Activated T-cell treated with anti-CD3 and anti-CD28 coated beads, Interleukin-2, amount 50 U/mL, for 1 hour (primary cell): ENCODE data around the gene CLASP2.

ENCODE experiments used
- DNase-seq: peaks from one replicate; pipeline ENCODE4 v3.0.0-alpha.2; 2020

Gene CLASP2

GRCh38 chr3:33629219-33629618 lies 88.8 kb downstream of the CLASP2 start:
- no peak for DNase-seq

GRCh38 chr3:33624756-33625155 lies 93.3 kb downstream of the CLASP2 start:
- DNase-seq, result no peak

GRCh38 chr3:33613041-33613440 lies 105.0 kb downstream of the CLASP2 start:
- DNase-seq, result no peak

GRCh38 chr3:33612607-33613006 lies 105.4 kb downstream of the CLASP2 start:
- no peak for DNase-seq

- DNase-seq, result no peak
Measured at GRCh38 chr3:33602829-33603228, 115.2 kb downstream of the CLASP2 start.

GRCh38 chr3:33597257-33597689 lies 120.8 kb downstream of the CLASP2 start:
- no peak for DNase-seq

- DNase-seq, result no peak
Measured at GRCh38 chr3:33592999-33593398, 125.1 kb downstream of the CLASP2 start.

GRCh38 chr3:33590541-33590940 lies 127.5 kb downstream of the CLASP2 start:
- no peak for DNase-seq

GRCh38 chr3:33586402-33586801 lies 131.7 kb downstream of the CLASP2 start:
- no peak for DNase-seq

- DNase-seq, result no peak
Measured at GRCh38 chr3:33582234-33582633, 135.8 kb downstream of the CLASP2 start.

GRCh38 chr3:33581666-33582065 lies 136.4 kb downstream of the CLASP2 start:
- no peak for DNase-seq

- no peak for DNase-seq
Measured at GRCh38 chr3:33579840-33580239, 138.2 kb downstream of the CLASP2 start.

GRCh38 chr3:33579178-33579510 lies 138.9 kb downstream of the CLASP2 start:
- no peak for DNase-seq

- no peak for DNase-seq
Measured at GRCh38 chr3:33578325-33579177, 139.5 kb downstream of the CLASP2 start.

GRCh38 chr3:33577588-33577987 lies 140.5 kb downstream of the CLASP2 start:
- no peak for DNase-seq

GRCh38 chr3:33577173-33577572 lies 140.9 kb downstream of the CLASP2 start:
- no peak for DNase-seq

GRCh38 chr3:33575311-33575710 lies 142.7 kb downstream of the CLASP2 start:
- no peak for DNase-seq

GRCh38 chr3:33557829-33558228 lies 160.2 kb downstream of the CLASP2 start:
- no peak for DNase-seq

GRCh38 chr3:33557279-33557678 lies 160.8 kb downstream of the CLASP2 start:
- no peak for DNase-seq

GRCh38 chr3:33547101-33547500 lies 171.0 kb downstream of the CLASP2 start:
- DNase-seq, result no peak

- no peak for DNase-seq
Measured at GRCh38 chr3:33544126-33544525, 173.9 kb downstream of the CLASP2 start.

- no peak for DNase-seq
Measured at GRCh38 chr3:33543601-33544000, 174.5 kb downstream of the CLASP2 start.

GRCh38 chr3:33541918-33542317 lies 176.1 kb downstream of the CLASP2 start:
- DNase-seq, result no peak

- no peak for DNase-seq
Measured at GRCh38 chr3:33538678-33539339, 179.2 kb downstream of the CLASP2 start.

- DNase-seq, result no peak
Measured at GRCh38 chr3:33537133-33537532, 180.9 kb downstream of the CLASP2 start.
